Measurements from ENCODE around the gene RAB4B.

RAB4B gene

DNA sequence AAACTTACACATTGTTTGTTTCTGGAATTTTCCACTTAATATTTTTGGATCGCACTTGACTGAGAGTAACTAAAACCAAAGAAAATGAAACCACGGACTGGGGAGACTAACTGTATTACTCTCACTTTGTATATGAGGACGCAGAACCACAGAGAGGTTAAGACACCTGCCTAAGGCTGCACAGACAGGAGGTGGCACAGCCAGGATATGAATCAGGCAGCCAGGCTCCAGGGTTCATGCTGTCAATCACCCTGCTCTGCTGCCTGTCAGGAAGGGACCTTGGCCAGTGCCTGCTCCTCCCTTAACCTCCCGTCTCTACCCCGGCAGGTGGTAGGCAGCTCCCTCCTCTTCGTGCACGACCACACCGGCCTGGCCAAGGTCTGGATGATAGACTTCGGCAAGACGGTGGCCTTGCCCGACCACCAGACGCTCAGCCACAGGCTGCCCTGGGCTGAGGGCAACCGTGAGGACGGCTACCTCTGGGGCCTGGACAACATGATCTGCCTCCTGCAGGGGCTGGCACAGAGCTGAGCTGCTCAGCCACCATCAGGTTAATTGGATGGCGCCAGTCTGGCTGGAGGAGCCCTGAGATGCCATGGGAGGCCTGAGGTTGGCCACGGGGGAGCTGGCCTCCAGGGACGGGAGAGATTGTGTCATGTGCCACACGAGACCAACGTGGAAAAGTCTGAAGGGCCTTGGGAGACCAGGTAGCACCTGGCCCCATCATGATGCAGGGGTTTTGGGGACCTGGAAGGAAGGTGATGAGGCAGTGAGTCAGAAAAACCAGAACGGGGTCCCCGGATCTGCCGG is 38.8 kb upstream of the RAB4B start:
- no peak for TF ChIP-seq FOXP2 (optimal IDR thresholded peaks at IDR 0.05; ENCODE audit: borderline replicate concordance, extremely low read depth, extremely low read length, insufficient read depth)
- TF ChIP-seq TAF1 (IDR thresholded peaks at IDR 0.05; ENCODE audit: borderline replicate concordance, insufficient read depth, low read length): no peak
- TF ChIP-seq SIN3A (IDR thresholded peaks at IDR 0.05; ENCODE audit: borderline replicate concordance, insufficient read depth, low read length): no peak
- no peak for TF ChIP-seq REST (IDR thresholded peaks at IDR 0.05; ENCODE audit: insufficient read depth in 1 of 2, low read depth in 2 of 2, low read length in 2 of 2)
- no peak for TF ChIP-seq POLR2AphosphoS5 (IDR thresholded peaks at IDR 0.05; ENCODE audit: low read depth, low read length)

DNA sequence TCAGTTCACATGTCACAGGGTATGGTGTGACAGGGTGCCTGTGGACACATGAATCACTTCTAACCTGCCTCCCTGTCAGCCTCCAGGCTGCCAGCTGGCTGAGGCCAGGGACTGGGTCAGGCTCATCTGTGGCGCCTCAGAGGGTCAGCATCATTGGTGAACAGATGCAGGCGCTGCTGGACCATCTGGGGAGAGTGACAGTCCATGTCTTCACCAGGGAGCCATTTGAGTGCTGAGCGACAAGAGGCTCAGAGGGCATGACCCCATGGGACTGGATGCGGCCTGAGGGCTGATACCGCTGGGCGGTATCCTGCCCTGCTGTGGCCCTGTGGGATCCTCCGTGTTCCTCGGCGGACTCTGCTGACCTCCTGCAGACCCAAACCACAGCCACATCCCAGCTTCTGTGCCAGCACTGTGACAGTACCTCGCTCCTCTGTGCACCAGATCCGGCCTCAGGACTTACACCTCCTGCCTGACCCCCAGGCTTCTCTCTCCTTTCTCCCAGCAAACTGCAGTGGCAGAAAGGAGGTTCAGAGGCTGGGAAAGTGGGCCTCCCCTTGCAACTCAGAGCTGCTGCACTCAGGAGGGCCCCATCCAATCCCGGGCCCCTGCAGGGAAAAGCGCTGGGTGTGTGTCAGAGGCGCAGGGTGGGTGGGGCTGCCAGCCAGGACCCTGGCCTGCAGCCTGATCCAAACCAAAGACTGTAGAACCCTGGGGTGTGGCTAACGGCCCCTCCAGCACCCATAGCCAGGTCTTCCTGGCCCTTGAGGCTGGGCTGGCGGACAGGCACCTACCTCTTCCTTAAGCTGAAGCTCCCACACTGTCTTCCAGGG is 38.0 kb upstream of the RAB4B start:
- TF ChIP-seq FOXP2 (optimal IDR thresholded peaks at IDR 0.05; ENCODE audit: borderline replicate concordance, extremely low read depth, extremely low read length, insufficient read depth): no peak
- TF ChIP-seq SIN3A (IDR thresholded peaks at IDR 0.05; ENCODE audit: borderline replicate concordance, insufficient read depth, low read length): no peak
- TF ChIP-seq REST (IDR thresholded peaks at IDR 0.05; ENCODE audit: insufficient read depth in 1 of 2, low read depth in 2 of 2, low read length in 2 of 2): no peak
- TF ChIP-seq TAF1 (IDR thresholded peaks at IDR 0.05; ENCODE audit: borderline replicate concordance, insufficient read depth, low read length): no peak
- no peak for TF ChIP-seq POLR2AphosphoS5 (IDR thresholded peaks at IDR 0.05; ENCODE audit: low read depth, low read length)

DNA sequence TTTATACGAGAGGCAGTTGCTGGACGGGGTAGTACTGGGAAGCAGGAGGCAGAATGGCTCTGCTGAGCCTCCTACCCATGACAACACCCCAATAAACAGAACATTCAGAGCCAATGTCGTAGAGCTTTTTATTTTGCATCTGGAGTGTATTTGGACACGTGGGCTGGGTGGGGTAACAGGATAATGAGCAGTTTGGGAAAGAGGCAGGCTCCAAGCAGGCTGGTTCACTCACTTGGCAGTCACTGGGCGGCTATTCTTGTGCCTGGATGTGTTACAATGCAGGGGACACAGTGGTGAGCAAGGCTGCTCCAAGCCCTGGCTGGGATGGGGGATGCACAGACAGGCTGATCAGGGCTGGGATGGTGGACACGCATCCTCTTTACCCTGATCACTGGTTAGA is 37.3 kb upstream of the RAB4B start:
- TF ChIP-seq REST (IDR thresholded peaks at IDR 0.05; ENCODE audit: insufficient read depth in 1 of 2, low read depth in 2 of 2, low read length in 2 of 2): no peak
- TF ChIP-seq SIN3A (IDR thresholded peaks at IDR 0.05; ENCODE audit: borderline replicate concordance, insufficient read depth, low read length): no peak
- TF ChIP-seq TAF1 (IDR thresholded peaks at IDR 0.05; ENCODE audit: borderline replicate concordance, insufficient read depth, low read length): no peak
- TF ChIP-seq POLR2AphosphoS5 (IDR thresholded peaks at IDR 0.05; ENCODE audit: low read depth, low read length): no peak
- no peak for TF ChIP-seq FOXP2 (optimal IDR thresholded peaks at IDR 0.05; ENCODE audit: borderline replicate concordance, extremely low read depth, extremely low read length, insufficient read depth)

GRCh38 chr19:40741527-40742390 is 36.3 kb upstream of the RAB4B start:
- no peak for TF ChIP-seq FOXP2 (optimal IDR thresholded peaks at IDR 0.05; ENCODE audit: borderline replicate concordance, extremely low read depth, extremely low read length, insufficient read depth)
- no peak for TF ChIP-seq REST (IDR thresholded peaks at IDR 0.05; ENCODE audit: insufficient read depth in 1 of 2, low read depth in 2 of 2, low read length in 2 of 2)
- TF ChIP-seq TAF1 (IDR thresholded peaks at IDR 0.05; ENCODE audit: borderline replicate concordance, insufficient read depth, low read length): no peak
- TF ChIP-seq POLR2AphosphoS5 (IDR thresholded peaks at IDR 0.05; ENCODE audit: low read depth, low read length): no peak
- no peak for TF ChIP-seq SIN3A (IDR thresholded peaks at IDR 0.05; ENCODE audit: borderline replicate concordance, insufficient read depth, low read length)
